ENCODE results near the gene PTGDS. TPM values are rescaled to one million over a fixed set of nuclear protein-coding genes. Genes with fewer than 3 reads are reported as not detected.

Gene PTGDS
- total RNA-seq, 2 experiments from 2014 or later: 40.6 to 41.0 TPM

DNA sequence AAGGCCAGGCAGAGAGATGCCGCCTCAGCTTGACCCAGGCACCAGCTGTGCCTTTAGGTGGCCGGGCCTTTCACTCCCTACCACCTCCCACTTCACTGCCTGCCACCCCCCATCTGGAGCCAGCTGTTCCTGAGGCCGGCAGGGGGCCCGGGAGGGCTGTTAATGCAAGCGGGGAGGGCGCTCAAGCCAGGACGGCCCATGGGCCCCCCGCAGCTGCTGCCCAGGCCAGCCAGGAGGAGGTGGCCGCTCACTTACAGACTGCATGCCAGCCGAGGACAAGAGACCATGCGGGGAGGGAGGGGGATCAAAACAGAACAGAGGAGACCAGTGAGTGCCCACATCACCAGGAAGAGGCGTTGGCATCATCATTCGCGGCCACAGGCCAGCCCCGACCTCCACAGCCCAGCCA lies 46.3 kb downstream of the PTGDS start:
- peaks cover 44% of the 10 kb centered on the region for H3K4me1 ChIP-seq (ENCODE audit: insufficient read depth, low read length)
- H3K4me1 Mint-ChIP-seq (ENCODE audit: low read depth): peaks cover 13% of the 10 kb centered on the region
- intact Hi-C loops (cut with DNase I, micrococcal nuclease): no loop called here
- H3K9me3 ChIP-seq (ENCODE audit: control insufficient read depth in 1 of 2, insufficient read depth in 1 of 2, low read length in 2 of 2): no peaks in the 10 kb centered on the region
- no peak overlapping the region for H3K27ac ChIP-seq (ENCODE audit: low read depth in 1 of 2, low read length in 2 of 2)
- H3K36me3 Mint-ChIP-seq (ENCODE audit: low read depth): no peaks in the 10 kb centered on the region
- H3K4me3 Mint-ChIP-seq: no peak overlapping the region
- DNase-seq (no peak), ATAC-seq (ENCODE audit: poor library complexity) (no peak)
- no peaks in the 10 kb centered on the region for H3K27me3 Mint-ChIP-seq
- TF ChIP-seq, protein P1, sequence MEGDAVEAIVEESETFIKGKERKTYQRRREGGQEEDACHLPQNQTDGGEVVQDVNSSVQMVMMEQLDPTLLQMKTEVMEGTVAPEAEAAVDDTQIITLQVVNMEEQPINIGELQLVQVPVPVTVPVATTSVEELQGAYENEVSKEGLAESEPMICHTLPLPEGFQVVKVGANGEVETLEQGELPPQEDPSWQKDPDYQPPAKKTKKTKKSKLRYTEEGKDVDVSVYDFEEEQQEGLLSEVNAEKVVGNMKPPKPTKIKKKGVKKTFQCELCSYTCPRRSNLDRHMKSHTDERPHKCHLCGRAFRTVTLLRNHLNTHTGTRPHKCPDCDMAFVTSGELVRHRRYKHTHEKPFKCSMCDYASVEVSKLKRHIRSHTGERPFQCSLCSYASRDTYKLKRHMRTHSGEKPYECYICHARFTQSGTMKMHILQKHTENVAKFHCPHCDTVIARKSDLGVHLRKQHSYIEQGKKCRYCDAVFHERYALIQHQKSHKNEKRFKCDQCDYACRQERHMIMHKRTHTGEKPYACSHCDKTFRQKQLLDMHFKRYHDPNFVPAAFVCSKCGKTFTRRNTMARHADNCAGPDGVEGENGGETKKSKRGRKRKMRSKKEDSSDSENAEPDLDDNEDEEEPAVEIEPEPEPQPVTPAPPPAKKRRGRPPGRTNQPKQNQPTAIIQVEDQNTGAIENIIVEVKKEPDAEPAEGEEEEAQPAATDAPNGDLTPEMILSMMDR (IDR thresholded peaks at IDR 0.05): no peak
- no peaks in the 10 kb centered on the region for H3K9me3 Mint-ChIP-seq
- H3K27me3 ChIP-seq (ENCODE audit: control insufficient read depth in 1 of 2, insufficient read depth in 2 of 2, low read length in 2 of 2): no peaks in the 10 kb centered on the region
- H3K4me3 ChIP-seq (ENCODE audit: low read length): no peak overlapping the region
- ChIA-PET CTCF (interaction anchor here (1.1 kb wide), 1 partner anchor 11 kb away, joined by 6 read pairs; no protein-coding TSS in a partner anchor), POLR2A (interaction anchor here (1.5 kb wide), 1 partner anchor 31 kb away, joined by 6 read pairs; the partner anchor contains the start of gene PAXX)
- peaks cover 8% of the 10 kb centered on the region for H3K36me3 ChIP-seq (ENCODE audit: insufficient read depth, low read length)
- no peak overlapping the region for H3K27ac Mint-ChIP-seq

DNA sequence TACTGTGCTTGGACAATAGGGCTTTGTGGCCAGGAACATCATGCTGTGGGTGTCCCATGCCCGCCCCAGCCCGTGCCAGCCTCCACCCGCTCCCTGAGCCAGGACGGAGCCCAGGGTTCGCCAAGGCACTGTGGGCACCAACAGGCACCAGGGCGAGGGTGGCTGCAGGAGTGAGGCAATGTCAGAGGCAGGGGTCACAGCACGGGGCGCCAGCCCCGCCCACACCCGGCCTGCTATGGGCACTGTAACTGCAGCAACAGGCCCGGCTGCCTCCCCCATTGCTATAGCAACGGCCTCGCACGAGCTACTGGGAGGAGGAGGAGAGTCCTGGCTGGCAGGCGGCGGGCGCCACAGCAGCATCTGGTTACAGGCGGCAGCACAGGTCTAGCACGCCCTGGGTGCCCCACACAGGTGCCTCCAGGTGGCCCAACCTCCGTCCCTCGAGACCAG lies 48.2 kb downstream of the PTGDS start:
- POLR2A ChIA-PET: interaction anchor here (2.2 kb wide), 1 partner anchor 34 kb away, joined by 12 read pairs; the partner anchor contains the start of gene PAXX
- no peaks in the 10 kb centered on the region for H3K27me3 ChIP-seq (ENCODE audit: control insufficient read depth in 1 of 2, insufficient read depth in 2 of 2, low read length in 2 of 2)
- Mint-ChIP-seq H3K27ac (no peak overlapping the region), H3K9me3 (no peaks in the 10 kb centered on the region), H3K4me3 (no peak overlapping the region), H3K27me3 (no peaks in the 10 kb centered on the region), H3K4me1 (ENCODE audit: low read depth) (peaks cover 22% of the 10 kb centered on the region), H3K36me3 (ENCODE audit: low read depth) (no peaks in the 10 kb centered on the region)
- H3K36me3 ChIP-seq (ENCODE audit: insufficient read depth, low read length): no peaks in the 10 kb centered on the region
- H3K27ac ChIP-seq (ENCODE audit: low read depth in 1 of 2, low read length in 2 of 2): no peak overlapping the region
- H3K4me1 ChIP-seq (ENCODE audit: insufficient read depth, low read length): peaks cover 64% of the 10 kb centered on the region
- H3K4me3 ChIP-seq (ENCODE audit: low read length): no peak overlapping the region
- CTCF ChIA-PET: interaction anchor here (1.1 to 2.1 kb wide), 3 partner anchors 10 to 164 kb away, joined by 3 to 12 read pairs (median 3); no protein-coding TSS in a partner anchor
- intact Hi-C loops (cut with DNase I, micrococcal nuclease): loop anchor here in 1 of 2 experiments (5.0 kb wide), 1 partner anchor 138 kb away; the partner anchor contains the start of gene TRAF2
- H3K9me3 ChIP-seq (ENCODE audit: control insufficient read depth in 1 of 2, insufficient read depth in 1 of 2, low read length in 2 of 2): no peaks in the 10 kb centered on the region
- ATAC-seq (ENCODE audit: poor library complexity): no peak
- TF ChIP-seq, protein P1 (IDR thresholded peaks at IDR 0.05): no peak
- DNase-seq: peak in 1 of 14 experiments; percentile 56

DNA sequence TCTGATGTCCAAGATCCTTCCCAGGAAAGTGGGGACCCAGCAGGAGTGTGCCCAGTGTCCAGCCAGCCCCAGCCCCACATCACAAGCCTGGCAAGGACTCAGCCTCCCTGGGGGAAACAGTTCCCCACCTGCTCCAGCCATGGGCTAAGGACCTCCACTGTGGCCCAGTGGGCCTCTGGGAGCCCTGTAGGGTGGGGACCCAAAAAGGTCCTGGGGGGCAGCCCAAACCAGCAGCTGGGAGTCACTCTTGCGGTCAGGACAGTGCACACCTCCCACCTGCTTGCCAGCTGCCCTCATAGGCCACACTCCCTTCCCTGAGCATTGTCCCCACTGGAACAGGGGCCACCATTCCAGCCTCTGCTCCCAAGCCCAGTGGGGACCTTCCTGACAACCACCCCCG lies 49.1 kb downstream of the PTGDS start:
- intact Hi-C loops (cut with DNase I, micrococcal nuclease): loop anchor here in 1 of 2 experiments (5.0 kb wide), 1 partner anchor 139 kb away; the partner anchor contains the start of gene TRAF2
- ATAC-seq (ENCODE audit: poor library complexity): no peak

More for the DNA sequence above, 49.1 kb downstream of the PTGDS start:
- no peak overlapping the region for H3K27ac Mint-ChIP-seq
- H3K36me3 Mint-ChIP-seq (ENCODE audit: low read depth): no peaks in the 10 kb centered on the region
- no peaks in the 10 kb centered on the region for H3K27me3 ChIP-seq (ENCODE audit: control insufficient read depth in 1 of 2, insufficient read depth in 2 of 2, low read length in 2 of 2)
- H3K4me1 Mint-ChIP-seq (ENCODE audit: low read depth): peaks cover 28% of the 10 kb centered on the region
- no peaks in the 10 kb centered on the region for H3K9me3 ChIP-seq (ENCODE audit: control insufficient read depth in 1 of 2, insufficient read depth in 1 of 2, low read length in 2 of 2)
- DNase-seq: no peak
- no peaks in the 10 kb centered on the region for H3K9me3 Mint-ChIP-seq
- no peaks in the 10 kb centered on the region for H3K27me3 Mint-ChIP-seq
- TF ChIP-seq, protein P1 (IDR thresholded peaks at IDR 0.05): no peak
- peak overlapping the region; percentile 88 for H3K4me3 Mint-ChIP-seq
- H3K36me3 ChIP-seq (ENCODE audit: insufficient read depth, low read length): no peaks in the 10 kb centered on the region
- no peak overlapping the region for H3K27ac ChIP-seq (ENCODE audit: low read depth in 1 of 2, low read length in 2 of 2)
- CTCF ChIA-PET: interaction anchor here (1.1 to 2.1 kb wide), 2 partner anchors 9 to 38 kb away, joined by 3 to 12 read pairs; no protein-coding TSS in a partner anchor
- POLR2A ChIA-PET: interaction anchor here (1.0 to 2.2 kb wide), 2 partner anchors 20 to 35 kb away, joined by 4 to 12 read pairs; partner anchors contain the start of gene PAXX
- no peak overlapping the region for H3K4me3 ChIP-seq (ENCODE audit: low read length)
- peaks cover 72% of the 10 kb centered on the region for H3K4me1 ChIP-seq (ENCODE audit: insufficient read depth, low read length)

Measured in CD4-positive, alpha-beta T cell (primary cell).